ENCODE measurements around the gene PCYOX1L. TPM values are rescaled to one million over a fixed set of nuclear protein-coding genes. Genes with fewer than 3 reads are reported as not detected.

The PCYOX1L gene
- polyA plus RNA-seq, 1 donor from 2014 or later = 21.1 TPM

DNA sequence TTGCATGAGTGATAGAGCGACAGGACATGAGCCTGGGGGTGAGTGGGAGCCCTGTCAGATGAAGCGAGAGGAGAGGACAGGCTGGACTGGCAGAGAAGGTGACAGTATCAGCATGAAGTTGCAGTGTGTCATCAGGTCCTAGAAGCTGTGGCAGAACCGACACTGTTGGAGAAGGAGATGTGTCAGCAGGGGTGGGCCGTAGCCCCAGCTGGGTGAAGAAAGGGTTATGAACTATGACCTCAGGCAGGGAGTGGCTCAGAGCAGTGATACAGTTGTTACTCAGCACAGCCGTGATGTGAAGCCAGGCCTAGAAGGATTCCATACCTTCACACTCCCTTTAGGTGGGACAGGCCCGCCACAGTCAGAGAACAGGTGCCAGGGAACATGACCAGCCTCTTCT lies 7.6 kb downstream of the PCYOX1L start:
- Histone ChIP-seq H3K9ac (ENCODE audit: low read length) (no peak overlapping the region), H3K79me2 (replicated peaks; ENCODE audit: insufficient read depth, low read length) (no peaks in the 10 kb centered on the region), H3F3A (ENCODE audit: insufficient read depth, low read length, poor library complexity, severe bottlenecking) (no peaks in the 10 kb centered on the region), H3K4me3 (ENCODE audit: low read length) (no peak overlapping the region), H3K27ac (ENCODE audit: low read length) (no peak overlapping the region), H3K9me3 (ENCODE audit: low read length) (no peaks in the 10 kb centered on the region), H4K20me1 (ENCODE audit: insufficient read depth) (no peaks in the 10 kb centered on the region), H3K27me3 (ENCODE audit: insufficient read depth, low read depth, low read length) (no peaks in the 10 kb centered on the region), H3K4me2 (ENCODE audit: low read length) (no peak overlapping the region), H2AFZ (ENCODE audit: low read depth, low read length) (no peak overlapping the region), H3K9me2 (ENCODE audit: insufficient read depth, low read length) (no peaks in the 10 kb centered on the region), H3K36me3 (ENCODE audit: insufficient read depth, low read length) (no peaks in the 10 kb centered on the region)
- TF ChIP-seq POLR2AphosphoS5 (IDR thresholded peaks at IDR 0.05) (no peak), EP300 (conservative IDR thresholded peaks at IDR 0.05; ENCODE audit: poor library complexity, severe bottlenecking) (no peak), EZH2 (IDR thresholded peaks at IDR 0.05; ENCODE audit: borderline replicate concordance, insufficient read depth, low read length, poor library complexity, severe bottlenecking) (no peak), RAD21 (conservative IDR thresholded peaks at IDR 0.05) (no peak), TAF1 (IDR thresholded peaks at IDR 0.05; ENCODE audit: low read depth) (no peak)
- TF ChIP-seq, protein P1, sequence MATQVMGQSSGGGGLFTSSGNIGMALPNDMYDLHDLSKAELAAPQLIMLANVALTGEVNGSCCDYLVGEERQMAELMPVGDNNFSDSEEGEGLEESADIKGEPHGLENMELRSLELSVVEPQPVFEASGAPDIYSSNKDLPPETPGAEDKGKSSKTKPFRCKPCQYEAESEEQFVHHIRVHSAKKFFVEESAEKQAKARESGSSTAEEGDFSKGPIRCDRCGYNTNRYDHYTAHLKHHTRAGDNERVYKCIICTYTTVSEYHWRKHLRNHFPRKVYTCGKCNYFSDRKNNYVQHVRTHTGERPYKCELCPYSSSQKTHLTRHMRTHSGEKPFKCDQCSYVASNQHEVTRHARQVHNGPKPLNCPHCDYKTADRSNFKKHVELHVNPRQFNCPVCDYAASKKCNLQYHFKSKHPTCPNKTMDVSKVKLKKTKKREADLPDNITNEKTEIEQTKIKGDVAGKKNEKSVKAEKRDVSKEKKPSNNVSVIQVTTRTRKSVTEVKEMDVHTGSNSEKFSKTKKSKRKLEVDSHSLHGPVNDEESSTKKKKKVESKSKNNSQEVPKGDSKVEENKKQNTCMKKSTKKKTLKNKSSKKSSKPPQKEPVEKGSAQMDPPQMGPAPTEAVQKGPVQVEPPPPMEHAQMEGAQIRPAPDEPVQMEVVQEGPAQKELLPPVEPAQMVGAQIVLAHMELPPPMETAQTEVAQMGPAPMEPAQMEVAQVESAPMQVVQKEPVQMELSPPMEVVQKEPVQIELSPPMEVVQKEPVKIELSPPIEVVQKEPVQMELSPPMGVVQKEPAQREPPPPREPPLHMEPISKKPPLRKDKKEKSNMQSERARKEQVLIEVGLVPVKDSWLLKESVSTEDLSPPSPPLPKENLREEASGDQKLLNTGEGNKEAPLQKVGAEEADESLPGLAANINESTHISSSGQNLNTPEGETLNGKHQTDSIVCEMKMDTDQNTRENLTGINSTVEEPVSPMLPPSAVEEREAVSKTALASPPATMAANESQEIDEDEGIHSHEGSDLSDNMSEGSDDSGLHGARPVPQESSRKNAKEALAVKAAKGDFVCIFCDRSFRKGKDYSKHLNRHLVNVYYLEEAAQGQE (IDR thresholded peaks at IDR 0.05; ENCODE audit: borderline replicate concordance) = no peak

DNA sequence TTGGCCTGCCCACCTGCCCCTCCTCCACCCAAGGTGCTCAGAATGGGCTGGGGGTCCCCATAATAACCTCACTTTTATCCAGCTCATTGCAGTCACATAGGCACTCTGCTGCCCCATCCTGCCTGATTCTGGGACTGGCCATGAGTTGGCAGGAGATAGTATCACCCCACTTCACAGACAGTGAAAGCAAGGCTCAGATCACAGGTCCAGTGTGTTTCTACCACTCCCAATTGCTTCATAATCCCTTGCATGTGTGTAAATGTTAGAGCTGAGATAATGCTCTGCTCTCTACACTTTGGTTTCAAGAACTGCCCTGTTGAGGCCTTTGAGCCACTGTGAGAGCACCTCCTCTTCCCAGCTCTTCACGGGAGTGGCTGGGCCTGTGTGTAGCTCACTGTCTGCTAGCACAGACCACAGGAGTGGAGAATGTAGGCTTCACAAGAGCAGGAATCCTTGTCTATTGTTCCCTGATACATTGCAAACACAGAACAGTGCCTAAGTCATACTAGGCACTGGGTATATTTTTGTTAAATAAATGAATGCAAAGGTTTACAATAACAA lies 8.4 kb downstream of the PCYOX1L start:
- H4K20me1 ChIP-seq (ENCODE audit: insufficient read depth) = no peaks in the 10 kb centered on the region

More for the DNA sequence above, 8.4 kb downstream of the PCYOX1L start:
- Histone ChIP-seq H3K4me2 (ENCODE audit: low read length) (no peak overlapping the region), H3K9me3 (ENCODE audit: low read length) (no peaks in the 10 kb centered on the region), H3K27me3 (ENCODE audit: insufficient read depth, low read depth, low read length) (no peaks in the 10 kb centered on the region), H3K27ac (ENCODE audit: low read length) (no peak overlapping the region), H3K36me3 (ENCODE audit: insufficient read depth, low read length) (no peaks in the 10 kb centered on the region), H3K9me2 (ENCODE audit: insufficient read depth, low read length) (no peaks in the 10 kb centered on the region), H2AFZ (ENCODE audit: low read depth, low read length) (no peak overlapping the region), H3K4me3 (ENCODE audit: low read length) (no peak overlapping the region), H3K79me2 (replicated peaks; ENCODE audit: insufficient read depth, low read length) (no peaks in the 10 kb centered on the region), H3F3A (ENCODE audit: insufficient read depth, low read length, poor library complexity, severe bottlenecking) (no peaks in the 10 kb centered on the region), H3K9ac (ENCODE audit: low read length) (no peak overlapping the region)
- TF ChIP-seq POLR2AphosphoS5 (IDR thresholded peaks at IDR 0.05) (no peak), TAF1 (IDR thresholded peaks at IDR 0.05; ENCODE audit: low read depth) (no peak), EP300 (conservative IDR thresholded peaks at IDR 0.05; ENCODE audit: poor library complexity, severe bottlenecking) (no peak), RAD21 (conservative IDR thresholded peaks at IDR 0.05) (no peak), EZH2 (IDR thresholded peaks at IDR 0.05; ENCODE audit: borderline replicate concordance, insufficient read depth, low read length, poor library complexity, severe bottlenecking) (no peak), MXI1 (conservative IDR thresholded peaks at IDR 0.05; ENCODE audit: poor library complexity, severe bottlenecking) (no peak), SMC3 (conservative IDR thresholded peaks at IDR 0.05; ENCODE audit: poor library complexity) (no peak)
- TF ChIP-seq, protein P1 (IDR thresholded peaks at IDR 0.05; ENCODE audit: borderline replicate concordance) = no peak
- TF ChIP-seq, protein P2, sequence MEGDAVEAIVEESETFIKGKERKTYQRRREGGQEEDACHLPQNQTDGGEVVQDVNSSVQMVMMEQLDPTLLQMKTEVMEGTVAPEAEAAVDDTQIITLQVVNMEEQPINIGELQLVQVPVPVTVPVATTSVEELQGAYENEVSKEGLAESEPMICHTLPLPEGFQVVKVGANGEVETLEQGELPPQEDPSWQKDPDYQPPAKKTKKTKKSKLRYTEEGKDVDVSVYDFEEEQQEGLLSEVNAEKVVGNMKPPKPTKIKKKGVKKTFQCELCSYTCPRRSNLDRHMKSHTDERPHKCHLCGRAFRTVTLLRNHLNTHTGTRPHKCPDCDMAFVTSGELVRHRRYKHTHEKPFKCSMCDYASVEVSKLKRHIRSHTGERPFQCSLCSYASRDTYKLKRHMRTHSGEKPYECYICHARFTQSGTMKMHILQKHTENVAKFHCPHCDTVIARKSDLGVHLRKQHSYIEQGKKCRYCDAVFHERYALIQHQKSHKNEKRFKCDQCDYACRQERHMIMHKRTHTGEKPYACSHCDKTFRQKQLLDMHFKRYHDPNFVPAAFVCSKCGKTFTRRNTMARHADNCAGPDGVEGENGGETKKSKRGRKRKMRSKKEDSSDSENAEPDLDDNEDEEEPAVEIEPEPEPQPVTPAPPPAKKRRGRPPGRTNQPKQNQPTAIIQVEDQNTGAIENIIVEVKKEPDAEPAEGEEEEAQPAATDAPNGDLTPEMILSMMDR (IDR thresholded peaks at IDR 0.05; ENCODE audit: poor library complexity, severe bottlenecking) = no peak

All from neural cell (in vitro differentiated cells).